NCI-H2196 (cell line): ENCODE measurements around the gene UGT1A5.

Source experiments
- DNase-seq: peaks from one replicate; lab custom pipeline; 2025; ENCODE audit not compliant: unreplicated experiment; lab: John Stamatoyannopoulos, UW

UGT1A5 gene

DNA sequence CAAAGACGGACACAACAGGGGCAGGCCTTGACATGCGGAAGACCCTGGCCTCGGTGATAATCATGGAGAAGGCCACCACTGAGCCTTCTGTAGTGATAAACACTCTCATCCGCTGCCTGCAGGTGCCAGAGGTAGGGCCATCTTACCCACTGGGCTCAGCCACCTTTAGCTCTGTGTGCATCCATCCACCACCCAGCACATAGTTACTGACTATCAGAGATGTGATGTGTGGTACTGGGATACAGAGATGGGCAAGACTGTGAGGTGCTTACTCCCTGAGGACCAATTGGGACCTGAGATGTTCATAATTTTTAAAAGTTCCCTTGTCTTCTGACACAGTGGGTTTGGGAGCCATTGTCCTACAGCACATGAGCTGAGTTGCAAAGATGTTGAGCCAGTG, 67.0 kb downstream of the UGT1A5 start:
- no peak for DNase-seq

DNA sequence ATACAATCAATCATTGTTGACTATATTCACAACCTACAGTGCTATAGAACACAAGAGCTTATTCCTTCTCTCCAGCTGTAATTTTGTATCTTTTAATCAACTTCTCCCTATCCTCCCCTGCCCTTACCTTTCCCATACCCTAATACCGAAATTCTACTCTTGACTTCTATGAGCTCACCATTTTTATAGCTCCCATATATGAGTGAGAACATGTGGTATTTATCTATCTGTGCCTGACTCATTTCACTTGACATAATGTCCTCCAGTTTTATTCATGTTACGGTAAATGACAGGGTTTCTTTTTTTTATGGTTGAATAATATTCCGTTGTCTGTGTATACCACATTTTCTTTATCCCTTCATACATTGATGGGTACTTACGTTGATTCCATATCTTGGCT, 68.1 kb downstream of the UGT1A5 start:
- DNase-seq = no peak

DNA sequence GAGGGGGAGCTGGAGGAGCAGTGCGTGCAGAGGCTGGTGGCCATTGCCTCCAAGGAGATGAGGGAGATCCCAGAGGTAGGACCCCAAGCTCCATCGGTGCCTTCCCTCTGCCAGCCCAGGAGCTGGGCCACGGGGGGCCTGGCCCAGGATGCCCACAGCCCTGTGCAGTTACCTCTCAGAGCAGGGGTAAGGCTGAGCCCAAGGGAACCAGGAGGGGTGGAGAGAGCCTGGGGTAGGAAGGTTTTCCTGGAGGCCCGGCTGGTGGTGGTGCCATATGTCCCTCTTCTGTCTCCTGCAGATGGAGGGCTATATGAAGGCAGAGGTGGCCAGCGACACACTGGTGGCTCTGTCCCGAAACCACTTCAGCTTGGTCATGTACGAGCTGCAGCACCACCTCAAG, 76.8 kb downstream of the UGT1A5 start:
- no peak for DNase-seq

DNA sequence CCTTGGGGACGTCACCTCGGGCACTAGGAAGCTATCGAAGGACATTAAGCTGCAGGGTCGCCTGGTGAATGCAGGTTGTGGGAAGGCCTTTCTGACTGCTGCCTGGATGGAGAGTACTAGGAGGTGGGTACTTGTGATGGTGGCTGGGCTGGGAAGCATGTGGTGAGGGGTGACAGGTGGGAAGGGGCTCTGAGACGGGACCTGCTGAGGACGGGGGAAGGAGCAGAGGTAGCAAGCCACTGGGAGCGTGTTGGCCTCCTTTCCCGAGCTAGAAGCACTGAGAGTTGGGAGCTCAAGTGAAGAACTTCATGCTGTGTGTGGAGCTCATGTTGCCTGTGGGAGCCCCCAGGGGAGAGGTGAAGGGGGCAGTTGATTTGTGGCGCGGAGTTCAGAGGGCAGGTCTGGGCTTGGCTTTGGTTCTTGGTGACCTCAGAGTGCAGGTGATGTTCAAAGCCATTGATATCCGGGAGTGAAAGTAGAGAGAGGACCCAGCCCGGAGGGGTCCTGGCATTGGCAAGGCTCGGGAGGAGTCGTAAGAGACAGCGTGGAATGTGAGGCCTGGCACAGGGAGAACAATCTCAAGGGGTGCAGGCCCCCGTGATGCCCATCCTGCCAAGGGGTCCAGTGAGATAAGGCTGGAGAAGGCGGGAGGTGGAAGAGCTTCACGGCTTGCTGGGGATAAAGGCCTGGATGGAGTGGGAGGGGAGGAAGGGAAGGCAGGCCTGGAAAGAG, 78.6 kb downstream of the UGT1A5 start:
- DNase-seq = no peak

DNA sequence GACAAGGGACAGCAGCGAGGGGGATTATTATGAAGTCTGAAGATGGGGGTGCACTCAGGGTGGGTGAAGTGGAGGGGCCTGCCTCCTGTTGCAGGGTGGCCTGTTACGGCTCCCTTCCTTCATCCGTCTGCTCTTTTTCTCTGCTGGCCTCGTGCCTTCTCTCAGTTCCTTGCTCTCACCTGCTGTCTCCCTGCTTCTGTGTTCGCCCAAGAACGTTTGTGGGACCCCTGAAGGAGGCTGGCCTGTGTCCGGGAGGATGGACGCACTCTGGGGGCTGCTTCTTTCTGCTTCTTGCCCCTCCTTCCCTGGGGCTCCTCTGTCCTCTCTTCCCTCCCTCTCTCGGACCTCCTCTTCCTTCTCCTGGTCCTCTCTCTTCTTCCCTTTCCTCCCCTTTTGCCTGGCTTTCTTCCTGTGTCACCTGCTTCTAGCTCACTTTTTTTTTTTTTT, 79.2 kb downstream of the UGT1A5 start:
- no peak for DNase-seq

DNA sequence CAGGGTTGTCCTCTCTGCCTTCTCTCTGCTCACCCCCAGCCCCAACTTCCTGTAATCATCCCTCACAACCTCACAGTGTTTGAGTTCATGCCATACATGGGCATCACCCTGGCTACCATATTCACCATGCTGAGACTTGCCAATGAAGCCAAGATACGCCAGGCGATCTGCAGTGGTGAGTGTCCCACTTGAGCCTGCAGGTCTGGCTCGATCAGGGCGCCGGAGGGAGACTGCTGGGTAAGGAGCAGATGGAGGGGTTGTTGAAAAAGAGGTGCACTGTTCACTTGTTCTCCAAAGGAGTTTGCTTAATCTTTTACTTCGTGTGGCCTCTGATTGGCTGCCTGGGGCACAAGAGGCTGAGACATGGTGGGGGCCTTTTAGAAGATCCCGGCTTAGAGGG, 80.0 kb downstream of the UGT1A5 start:
- no peak for DNase-seq

DNA sequence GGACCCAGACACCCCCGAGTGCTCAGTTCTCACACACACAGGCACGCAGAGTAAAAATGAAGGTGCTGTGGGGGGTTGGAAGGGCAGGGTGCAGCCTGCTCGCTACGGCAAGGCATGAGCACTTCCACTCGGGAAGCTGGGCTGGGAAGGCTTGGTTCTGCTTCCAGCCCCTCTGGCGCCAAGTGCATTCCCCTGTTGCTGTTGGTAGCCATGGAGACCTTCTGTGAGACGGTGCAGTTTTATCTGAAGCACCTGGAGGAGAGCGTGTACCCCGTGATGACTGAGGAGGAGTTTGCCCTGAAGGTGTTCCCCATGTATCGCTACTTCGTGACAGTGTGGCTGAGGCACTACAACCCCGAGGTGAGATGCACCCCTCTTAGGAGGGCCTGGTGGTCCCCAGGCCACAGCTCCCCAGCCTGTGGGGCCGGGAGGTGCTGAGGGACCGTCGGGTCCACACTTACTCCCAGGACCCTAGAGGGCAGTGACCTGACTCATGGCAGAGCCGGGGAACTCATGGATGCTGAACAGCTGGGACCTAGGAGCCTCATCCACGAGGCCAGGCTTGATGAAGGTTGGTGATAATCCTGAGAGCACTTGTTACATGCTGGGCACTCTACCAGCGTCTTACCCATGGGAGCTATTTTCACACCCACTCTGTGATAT, 80.9 kb downstream of the UGT1A5 start:
- no peak for DNase-seq

DNA sequence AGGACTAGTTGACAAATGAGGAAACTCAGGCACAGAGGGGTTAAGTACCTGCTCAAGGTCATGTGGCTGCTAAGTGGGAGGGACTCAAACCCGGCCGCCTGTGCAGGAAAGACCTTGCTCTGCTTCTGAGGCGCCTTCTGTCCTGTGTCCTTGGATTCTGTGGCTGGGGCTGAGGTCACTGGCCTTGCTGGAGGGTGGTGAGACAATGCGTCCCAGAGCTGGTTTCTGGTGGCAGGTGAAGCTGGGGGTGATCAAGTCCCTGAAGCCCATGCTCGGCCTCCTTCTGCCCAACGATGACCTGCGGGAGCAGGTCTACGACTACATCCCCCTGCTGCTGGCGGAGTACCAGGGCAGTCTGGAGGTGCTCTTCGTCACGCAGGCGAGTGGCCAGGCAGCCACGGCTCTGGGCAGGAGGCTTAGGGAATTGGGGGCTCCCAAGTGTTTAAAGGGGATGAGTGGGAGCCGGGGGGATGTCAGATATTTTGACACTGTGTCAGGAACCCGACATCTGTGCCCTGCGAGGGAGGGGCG, 81.5 kb downstream of the UGT1A5 start:
- no peak for DNase-seq

DNA sequence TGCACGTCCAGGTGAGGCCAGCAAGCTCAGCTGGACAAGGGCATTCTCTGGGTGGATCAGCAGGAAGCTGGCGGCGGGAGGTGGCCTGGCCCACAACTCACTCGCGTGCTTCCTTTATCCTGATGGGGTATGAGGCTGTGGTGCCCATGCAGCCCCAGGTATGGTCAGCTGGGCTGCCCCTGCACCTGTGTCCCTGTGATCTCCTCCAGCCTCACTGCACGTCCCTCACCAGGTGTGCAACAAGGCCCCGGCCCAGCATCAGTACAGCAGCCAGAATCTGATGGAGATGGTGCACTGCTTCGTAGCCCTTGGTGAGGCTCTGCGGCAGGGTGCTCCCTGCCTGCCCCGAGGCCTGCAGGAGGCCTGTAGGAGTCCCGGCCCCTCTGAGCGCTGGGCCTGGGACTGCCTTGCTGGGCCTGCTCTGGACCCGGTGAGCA, 83.0 kb downstream of the UGT1A5 start:
- no peak for DNase-seq

DNA sequence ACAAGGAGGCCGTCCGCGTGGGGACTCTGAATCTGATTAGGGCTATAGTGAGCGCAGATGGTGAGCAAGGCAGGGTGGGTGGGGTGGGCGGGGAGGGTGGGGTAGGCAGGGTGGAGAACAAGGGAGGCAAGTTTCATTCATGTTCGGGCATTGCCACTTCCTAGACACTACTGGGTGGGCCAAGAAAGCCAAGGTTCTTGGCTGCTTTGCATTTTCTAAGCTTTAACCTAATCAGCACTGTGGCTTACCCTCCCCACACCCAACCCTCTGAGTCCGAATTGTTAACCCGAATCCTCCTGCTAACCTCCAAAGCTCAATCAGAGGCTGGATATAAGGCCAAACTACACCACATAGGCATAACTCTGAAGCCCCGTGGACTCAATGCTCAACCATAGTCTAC, 83.5 kb downstream of the UGT1A5 start:
- DNase-seq = no peak

DNA sequence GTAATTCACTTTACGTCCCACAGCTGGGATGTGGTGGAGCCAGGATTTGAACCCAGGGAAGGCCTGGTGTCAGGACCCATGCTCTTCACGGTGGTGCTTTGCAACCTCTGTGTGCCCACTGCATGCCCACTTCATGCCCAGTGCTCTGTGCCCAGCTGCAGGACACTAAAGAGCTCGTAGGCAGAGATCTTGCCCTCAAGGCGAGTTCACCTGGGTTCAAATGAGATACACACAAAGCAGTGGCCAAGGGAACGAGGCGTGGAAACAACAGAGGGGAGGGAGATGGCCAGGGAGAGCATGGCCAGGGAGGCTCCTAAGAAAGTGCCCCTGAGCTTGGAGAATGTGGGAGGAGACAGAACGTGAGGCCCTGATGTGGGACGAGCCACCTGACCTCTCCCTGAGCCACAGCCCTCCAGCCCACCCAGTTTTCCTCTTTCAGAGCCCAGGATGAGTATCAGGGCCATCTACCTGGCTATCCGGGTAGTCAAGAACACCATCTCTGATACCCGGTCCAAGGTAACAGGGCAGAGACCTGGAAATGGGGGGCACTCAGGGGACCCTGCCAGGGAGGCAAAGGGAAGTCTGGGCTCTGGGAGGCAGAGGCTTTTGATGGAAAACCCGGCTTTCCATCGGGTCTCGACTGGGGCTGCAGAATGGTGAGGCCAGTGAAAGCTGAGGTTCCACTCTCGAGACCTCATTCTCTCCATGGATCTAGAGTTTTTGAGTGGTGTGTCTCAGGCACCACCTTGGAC, 85.8 kb downstream of the UGT1A5 start:
- DNase-seq = no peak

DNA sequence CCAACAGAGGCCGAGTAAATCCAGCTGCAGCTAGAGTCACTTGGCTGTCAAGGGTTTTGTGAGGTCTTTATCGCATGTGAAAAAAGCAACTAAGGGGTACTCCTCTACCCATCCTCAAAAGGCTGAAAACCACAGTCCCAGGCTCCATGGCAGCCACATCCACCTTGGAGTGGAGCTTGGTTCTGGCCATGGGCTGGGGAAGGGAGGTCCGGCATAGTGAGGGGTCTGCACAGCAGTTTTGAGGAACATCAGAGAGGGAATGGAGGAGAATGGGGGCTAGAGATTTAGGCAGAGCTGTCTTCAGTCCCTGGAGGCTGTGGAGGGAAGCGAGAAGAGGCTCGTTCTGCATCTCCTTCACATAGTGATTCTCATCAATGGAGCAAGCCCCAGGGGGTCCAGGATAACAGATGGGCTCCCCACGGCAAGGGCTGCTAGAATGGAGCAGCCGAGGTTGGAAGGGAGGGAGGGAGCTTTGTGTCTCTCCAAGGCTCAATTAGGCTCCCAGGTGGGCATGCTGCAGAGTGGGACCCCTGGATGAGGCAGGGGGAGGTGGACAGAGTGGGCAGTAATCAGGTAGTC, 86.5 kb downstream of the UGT1A5 start:
- DNase-seq = no peak

DNA sequence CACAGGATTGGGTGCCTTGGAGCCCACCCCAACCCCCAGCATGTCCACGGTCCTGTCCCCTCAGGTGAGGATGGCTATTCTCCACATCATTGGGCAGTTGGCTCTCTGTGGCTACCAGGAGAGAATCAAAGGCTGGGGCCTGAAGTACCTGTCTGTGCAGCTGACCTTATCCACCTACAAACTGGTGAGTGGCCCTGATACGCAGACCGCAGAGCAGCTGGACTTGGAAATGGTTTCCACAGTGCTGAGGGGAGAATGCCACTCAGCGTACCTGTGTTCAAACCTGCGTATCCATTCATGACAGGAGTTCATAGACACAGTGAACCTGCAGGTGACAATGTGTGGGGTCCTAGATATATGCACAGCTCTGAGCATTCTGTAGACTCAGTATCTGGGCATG, 87.0 kb downstream of the UGT1A5 start:
- no peak for DNase-seq

DNA sequence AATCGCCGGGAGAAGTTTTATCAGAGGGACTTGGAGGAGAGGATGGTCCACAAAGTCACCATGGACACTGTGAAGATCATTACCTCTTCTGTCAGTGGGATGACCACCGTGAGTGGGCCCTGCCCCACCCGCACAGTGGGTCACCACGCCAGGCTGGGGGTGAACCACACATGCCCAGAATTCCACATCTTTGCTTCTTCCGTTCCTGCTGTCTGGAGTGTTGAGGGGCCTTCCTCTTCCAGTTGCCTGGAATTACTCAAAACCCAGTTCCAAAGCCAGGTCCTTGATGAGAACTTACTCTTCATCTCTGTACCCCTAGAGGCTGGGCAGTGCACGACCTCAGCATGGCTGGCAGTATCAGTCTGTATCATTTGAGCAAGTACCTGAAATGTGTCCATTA, 87.5 kb downstream of the UGT1A5 start:
- no peak for DNase-seq

DNA sequence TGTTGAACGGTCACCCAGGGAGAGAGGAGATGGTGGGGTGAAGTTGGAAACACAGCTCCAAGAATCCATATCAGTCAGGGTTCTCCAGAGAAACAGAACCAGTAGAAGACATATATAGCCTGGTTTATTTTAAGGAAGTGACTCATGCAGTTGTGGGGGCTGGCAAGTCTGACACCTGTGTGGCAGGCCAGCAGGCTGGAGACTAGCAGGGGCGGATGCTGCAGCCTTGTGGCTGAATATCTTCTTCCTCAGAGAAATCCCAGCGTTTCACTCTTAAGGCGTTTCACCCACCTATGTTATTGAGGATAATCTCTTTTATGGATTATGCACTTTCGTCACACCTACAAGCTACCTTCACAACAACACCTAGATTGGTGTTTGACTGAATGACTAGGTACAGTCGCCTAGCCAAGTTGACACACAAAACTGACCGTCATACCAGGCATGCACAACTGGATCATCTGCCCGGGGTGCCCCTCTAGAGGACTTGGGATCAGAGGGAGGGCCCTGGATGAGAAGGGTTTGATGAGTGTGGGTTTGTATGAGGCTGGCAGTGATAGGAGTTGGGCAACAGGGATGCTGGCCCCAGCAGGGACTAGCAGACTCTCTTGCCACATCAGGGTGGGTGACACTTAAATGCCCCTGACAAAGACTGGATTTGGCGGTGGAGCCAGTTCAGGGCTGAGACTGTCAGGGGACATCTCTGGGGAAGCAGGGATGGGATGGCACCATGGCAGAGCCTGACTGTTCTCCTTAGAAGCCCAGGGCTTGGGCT, 88.8 kb downstream of the UGT1A5 start:
- no peak for DNase-seq

DNA sequence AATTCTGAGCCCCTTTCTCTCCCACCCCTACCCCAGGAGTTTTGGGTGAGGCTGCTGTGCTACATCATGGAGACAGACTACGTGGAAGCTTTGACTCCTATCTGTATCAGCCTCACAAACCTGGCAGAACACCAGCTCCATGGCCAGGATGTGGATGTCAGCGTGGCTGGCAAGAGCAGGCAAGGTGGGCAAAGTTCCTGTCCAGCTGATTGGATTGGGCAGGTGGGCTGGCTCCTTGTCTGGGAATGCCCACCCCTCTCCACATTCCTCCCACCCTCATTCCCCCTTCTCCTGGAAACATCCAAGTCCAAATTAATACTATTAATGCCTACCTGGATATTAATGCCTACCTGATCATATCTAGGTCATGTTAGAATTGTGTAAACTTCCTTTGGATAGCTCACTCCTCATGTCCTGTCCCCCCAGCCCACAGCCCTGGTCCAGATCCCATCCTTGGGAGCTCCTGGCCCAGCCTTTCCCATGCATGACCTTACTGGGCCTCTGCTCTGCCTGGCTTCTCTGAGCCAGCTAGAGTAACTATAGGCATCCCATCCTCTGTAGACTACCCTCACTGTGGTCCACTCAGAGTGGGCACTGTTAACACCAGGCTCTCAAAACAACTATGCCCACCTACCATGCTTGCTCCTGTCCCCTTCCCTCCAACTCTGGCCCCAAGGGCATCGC, 89.6 kb downstream of the UGT1A5 start:
- DNase-seq = no peak

DNA sequence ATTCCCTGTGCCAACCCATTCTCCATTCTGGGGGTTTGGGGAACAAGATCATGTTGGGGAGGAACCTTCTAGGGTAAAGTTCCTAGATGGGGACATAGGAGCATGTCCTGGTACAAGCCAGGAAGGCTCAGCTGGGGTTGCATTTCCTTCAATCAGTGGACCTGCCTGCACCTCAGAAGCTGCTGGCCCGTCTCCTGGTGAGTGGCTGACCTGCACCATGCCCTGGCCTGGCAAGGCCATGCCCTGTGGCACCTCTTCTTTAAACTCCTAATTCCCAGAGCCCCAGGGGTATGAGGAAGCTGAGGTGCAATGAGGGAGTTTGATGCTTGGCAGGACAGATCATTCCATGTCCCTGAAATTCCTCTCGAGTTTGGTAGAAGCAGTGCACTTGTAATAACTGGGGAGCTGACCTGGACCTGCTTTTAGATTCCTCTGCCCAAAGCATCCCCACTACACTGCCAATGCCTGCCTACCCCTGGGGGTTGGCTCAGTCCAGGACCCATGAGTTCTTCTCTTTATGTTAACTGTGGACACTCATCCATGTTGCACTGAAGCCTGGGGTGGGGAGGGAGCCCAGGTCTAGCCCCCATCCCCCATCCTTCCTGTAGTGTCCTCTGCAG, 90.7 kb downstream of the UGT1A5 start:
- no peak for DNase-seq

DNA sequence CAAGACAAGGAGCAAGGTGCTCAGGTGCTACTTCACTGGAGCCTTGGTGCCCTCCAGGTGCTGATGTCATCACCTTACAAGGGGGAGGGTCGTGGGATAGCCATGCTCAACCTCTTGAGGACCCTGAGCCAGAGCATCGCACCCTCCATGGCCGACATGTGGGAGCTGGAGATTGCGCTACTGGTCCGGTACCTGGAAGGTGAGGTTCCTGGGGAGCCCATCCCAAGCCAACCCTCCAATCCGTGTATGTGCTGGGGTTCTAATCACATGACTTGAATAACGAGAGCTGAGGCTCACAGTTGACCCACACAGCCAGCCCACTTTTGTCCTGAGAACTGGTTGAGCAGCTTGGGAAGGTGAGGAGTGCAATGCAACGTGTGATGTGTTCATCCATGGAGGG, 91.3 kb downstream of the UGT1A5 start:
- no peak for DNase-seq

DNA sequence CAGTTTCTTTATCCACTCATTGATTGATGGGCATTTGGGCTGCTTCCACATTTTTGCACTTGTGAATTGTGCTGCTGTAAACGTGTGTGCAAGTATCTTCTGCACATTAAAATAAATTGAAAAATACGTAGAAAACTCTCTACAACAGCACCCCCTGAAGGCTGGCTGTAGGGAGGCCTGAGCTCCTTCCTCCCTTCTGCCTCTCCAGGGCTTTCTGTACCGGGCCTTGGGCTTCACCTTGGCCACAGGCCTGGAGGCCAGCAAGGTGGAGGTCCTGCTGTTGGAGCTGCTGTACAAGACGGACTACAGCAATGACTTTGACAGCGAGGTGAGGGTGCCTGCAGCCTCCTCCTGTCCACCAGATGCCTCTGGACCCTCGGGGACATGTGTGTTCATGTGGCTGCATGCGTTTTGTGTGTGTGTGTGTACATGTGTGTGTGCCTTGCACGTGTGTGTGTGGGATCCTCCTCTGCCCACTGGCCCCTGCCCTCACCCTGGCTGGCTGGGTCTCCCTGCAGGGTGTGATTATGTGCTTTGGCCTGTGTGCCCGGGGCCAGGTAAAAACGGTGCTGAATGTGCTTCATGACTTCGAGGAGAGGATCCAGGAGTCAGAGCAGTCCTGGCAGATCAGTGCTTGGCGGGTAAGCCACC, 94.6 kb downstream of the UGT1A5 start:
- DNase-seq = no peak
